ENCODE measurements around the gene TIMM10B.

DNA sequence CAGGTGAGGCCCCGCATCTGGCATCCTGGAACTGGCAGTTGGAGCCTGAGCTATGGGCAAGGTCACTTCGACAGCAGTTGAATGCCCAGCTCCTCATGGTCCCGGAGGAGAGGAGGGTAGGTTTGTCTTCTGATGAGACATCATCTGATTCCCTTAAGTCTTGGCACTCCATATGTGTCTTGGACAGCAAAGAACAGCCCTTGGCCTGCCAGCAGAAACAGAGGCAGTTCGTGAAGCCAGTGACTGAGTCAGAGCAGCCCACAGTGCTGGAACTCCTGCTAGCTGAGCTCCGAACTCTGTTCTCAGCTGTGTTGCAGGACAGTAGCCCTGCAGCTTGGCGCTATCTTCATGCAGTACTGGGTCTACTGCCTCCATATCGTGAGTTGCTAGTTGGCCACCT, 16.8 kb downstream of the TIMM10B start:
- no peak for TF ChIP-seq POLR2AphosphoS5 (IDR thresholded peaks at IDR 0.05; ENCODE audit: low read depth, low read length)
- TF ChIP-seq TAF1 (IDR thresholded peaks at IDR 0.05; ENCODE audit: borderline replicate concordance, insufficient read depth, low read length), result no peak
- TF ChIP-seq, protein P1, sequence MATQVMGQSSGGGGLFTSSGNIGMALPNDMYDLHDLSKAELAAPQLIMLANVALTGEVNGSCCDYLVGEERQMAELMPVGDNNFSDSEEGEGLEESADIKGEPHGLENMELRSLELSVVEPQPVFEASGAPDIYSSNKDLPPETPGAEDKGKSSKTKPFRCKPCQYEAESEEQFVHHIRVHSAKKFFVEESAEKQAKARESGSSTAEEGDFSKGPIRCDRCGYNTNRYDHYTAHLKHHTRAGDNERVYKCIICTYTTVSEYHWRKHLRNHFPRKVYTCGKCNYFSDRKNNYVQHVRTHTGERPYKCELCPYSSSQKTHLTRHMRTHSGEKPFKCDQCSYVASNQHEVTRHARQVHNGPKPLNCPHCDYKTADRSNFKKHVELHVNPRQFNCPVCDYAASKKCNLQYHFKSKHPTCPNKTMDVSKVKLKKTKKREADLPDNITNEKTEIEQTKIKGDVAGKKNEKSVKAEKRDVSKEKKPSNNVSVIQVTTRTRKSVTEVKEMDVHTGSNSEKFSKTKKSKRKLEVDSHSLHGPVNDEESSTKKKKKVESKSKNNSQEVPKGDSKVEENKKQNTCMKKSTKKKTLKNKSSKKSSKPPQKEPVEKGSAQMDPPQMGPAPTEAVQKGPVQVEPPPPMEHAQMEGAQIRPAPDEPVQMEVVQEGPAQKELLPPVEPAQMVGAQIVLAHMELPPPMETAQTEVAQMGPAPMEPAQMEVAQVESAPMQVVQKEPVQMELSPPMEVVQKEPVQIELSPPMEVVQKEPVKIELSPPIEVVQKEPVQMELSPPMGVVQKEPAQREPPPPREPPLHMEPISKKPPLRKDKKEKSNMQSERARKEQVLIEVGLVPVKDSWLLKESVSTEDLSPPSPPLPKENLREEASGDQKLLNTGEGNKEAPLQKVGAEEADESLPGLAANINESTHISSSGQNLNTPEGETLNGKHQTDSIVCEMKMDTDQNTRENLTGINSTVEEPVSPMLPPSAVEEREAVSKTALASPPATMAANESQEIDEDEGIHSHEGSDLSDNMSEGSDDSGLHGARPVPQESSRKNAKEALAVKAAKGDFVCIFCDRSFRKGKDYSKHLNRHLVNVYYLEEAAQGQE (IDR thresholded peaks at IDR 0.05; ENCODE audit: insufficient read depth in 1 of 2, low read depth in 2 of 2, low read length in 2 of 2), result no peak
- no peak for TF ChIP-seq SIN3A (IDR thresholded peaks at IDR 0.05; ENCODE audit: borderline replicate concordance, insufficient read depth, low read length)
- TF ChIP-seq FOXP2 (optimal IDR thresholded peaks at IDR 0.05; ENCODE audit: borderline replicate concordance, extremely low read depth, extremely low read length, insufficient read depth), result no peak
